Stimulated activated naive CD8-positive, alpha-beta T cell treated with anti-CD3 and anti-CD28 coated beads, Interleukin-15, amount 100 ng/mL, for 72 hours (primary cell): Measurements from ENCODE around the gene RPS16.
"Not testable (repeated sequence)": the region's sequence is repeated elsewhere in the genome, so short reads cannot be mapped to it uniquely, and the experiment has no call there.

Experiments
- ATAC-seq: fragments of 150-1000 bp; cut with Tn5 transposase; 2 replicates; pipeline ENCODE4 v1.10.0; 2021; ENCODE audit warnings: mild to moderate bottlenecking, moderate library complexity
- DNase-seq, 2 donors: peaks; one replicate each; pipeline ENCODE4 v3.0.0; 2021 to 2022
- H3K27ac Mint-ChIP-seq, 2 donors: one replicate each; pipeline ENCODE4 v1.8.0; 2022; ENCODE audit warnings: mild to moderate bottlenecking in 2 of 2, mixed read lengths in 2 of 2, moderate library complexity in 2 of 2
- H3K27me3 Mint-ChIP-seq: one replicate; pipeline ENCODE4 v1.8.0; 2022; ENCODE audit warnings: mixed read lengths
- H3K4me1 Mint-ChIP-seq: one replicate; pipeline ENCODE4 v1.8.0; 2022; ENCODE audit warnings: mild to moderate bottlenecking, mixed read lengths
- H3K4me3 Mint-ChIP-seq, 2 donors: one replicate each; pipeline ENCODE4 v1.8.0; 2022; ENCODE audit warnings: mild to moderate bottlenecking in 2 of 2, mixed read lengths in 2 of 2, moderate library complexity in 1 of 2
- H3K9me3 Mint-ChIP-seq, 2 donors: one replicate each; pipeline ENCODE4 v1.8.0; 2022; ENCODE audit warnings: mixed read lengths in 2 of 2

The RPS16 gene

GRCh38 chr19:39469036-39469435, 33.3 kb upstream of the RPS16 start:
- DNase-seq (no peak), ATAC-seq (no peak)
- Mint-ChIP-seq H3K27ac (peak overlapping the region in 1 of 2 donors; percentile 59), H3K4me3 (no peak overlapping the region), H3K4me1 (peaks cover 43% of the 10 kb centered on the region), H3K27me3 (no peaks in the 10 kb centered on the region), H3K9me3 (no peaks in the 10 kb centered on the region)

- no peak overlapping the region for H3K4me3 Mint-ChIP-seq
- H3K27me3 Mint-ChIP-seq: no peaks in the 10 kb centered on the region
- no peaks in the 10 kb centered on the region for H3K9me3 Mint-ChIP-seq
- no peak for DNase-seq
- ATAC-seq: no peak
- peaks cover 40% of the 10 kb centered on the region for H3K4me1 Mint-ChIP-seq
- peak overlapping the region in 1 of 2 donors; percentile 59 for H3K27ac Mint-ChIP-seq
Measured at GRCh38 chr19:39467941-39468340, 32.2 kb upstream of the RPS16 start.

DNA sequence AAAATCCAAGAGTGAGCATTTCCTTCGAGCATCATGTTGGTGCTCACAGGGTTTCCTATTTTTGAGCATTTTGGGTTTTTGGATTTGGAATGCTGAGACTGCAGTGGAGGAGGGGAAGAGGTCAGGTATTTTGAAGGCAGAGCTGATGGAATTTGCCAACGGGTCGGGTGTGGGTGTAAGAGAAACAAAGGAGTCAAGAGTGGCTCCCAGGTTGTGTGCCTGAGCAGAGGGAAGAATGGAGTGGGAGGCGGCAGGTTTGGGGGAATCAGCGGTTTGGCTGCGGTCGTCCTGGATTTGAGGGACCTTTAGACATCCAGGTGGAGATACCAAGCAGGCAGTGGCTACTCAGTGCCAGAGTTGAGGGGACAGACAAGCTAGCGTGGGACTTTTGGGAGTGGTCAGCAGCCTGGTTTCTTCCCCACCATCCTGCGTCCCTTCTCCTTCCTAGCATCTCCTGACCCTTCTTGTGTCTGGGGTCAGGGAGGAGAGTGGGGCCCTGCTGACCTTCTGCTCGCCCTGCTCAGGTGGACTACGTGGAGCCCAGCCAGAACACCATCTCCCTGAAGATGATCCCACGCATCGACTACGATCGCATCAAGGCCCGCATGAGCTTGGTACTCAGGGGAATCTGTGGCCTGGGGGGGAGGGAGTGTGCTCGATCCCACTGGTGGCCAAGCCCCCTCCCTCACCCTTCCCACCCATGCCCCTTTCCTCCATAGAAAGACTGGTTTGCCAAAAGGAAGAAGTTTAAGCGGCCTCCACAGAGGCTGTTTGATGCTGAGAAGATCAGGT, 30.4 kb upstream of the RPS16 start:
- no peak for ATAC-seq
- peaks cover 26% of the 10 kb centered on the region for H3K4me1 Mint-ChIP-seq
- H3K27me3 Mint-ChIP-seq: no peaks in the 10 kb centered on the region
- no peaks in the 10 kb centered on the region for H3K9me3 Mint-ChIP-seq
- H3K27ac Mint-ChIP-seq: no peak overlapping the region
- H3K4me3 Mint-ChIP-seq: no peak overlapping the region
- no peak for DNase-seq

DNA sequence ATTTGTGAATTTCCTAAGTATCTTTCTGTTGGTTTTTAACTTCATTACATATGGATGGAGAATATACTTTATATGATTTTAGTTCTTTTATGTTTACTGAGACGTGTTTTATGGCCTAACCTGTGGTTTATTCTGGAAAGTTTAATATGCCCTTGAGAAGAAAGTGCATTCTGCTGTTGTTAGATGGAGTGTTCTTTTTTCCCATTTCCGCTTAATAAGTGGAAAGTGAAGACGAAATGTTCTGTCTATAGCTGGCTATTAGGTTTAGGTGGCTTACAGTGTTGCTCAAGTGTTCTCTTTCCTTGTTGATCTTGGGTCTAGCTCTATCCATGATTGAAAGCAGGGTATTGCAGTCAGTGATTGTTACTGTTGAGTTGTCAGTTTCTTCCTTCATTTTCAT, 27.7 kb upstream of the RPS16 start:
- Mint-ChIP-seq H3K27ac (peak overlapping the region in 1 of 2 donors; percentile 75), H3K9me3 (no peaks in the 10 kb centered on the region), H3K4me3 (no peak overlapping the region), H3K4me1 (peaks cover 5% of the 10 kb centered on the region), H3K27me3 (no peaks in the 10 kb centered on the region)
- ATAC-seq: no peak
- no peak for DNase-seq

DNA sequence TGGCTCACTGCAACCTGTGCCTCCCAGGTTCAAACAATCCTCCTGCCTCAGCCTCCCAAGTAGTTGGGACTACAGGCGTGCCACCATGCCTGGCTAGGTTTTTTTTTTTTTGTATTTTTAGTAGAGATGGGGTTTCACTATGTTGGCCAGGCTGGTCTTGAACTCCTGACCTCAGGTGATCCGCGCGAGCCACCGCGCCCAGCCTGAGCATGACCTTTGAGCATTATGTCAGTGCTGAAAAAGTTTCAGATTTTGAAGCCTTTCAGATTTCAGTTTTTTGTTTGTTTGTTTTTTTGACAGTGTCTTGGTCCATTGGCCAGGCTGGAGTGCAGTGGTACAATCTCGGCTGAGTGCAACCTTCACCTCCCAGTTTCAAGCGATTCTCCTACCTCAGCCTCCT, 15.5 kb upstream of the RPS16 start:
- not testable (repeated sequence) for H3K9me3 Mint-ChIP-seq, H3K27me3 Mint-ChIP-seq, ATAC-seq, DNase-seq, H3K4me3 Mint-ChIP-seq
- Mint-ChIP-seq H3K27ac (peak overlapping the region in 1 of 2 donors; percentile 37), H3K4me1 (peaks cover 69% of the 10 kb centered on the region)

DNA sequence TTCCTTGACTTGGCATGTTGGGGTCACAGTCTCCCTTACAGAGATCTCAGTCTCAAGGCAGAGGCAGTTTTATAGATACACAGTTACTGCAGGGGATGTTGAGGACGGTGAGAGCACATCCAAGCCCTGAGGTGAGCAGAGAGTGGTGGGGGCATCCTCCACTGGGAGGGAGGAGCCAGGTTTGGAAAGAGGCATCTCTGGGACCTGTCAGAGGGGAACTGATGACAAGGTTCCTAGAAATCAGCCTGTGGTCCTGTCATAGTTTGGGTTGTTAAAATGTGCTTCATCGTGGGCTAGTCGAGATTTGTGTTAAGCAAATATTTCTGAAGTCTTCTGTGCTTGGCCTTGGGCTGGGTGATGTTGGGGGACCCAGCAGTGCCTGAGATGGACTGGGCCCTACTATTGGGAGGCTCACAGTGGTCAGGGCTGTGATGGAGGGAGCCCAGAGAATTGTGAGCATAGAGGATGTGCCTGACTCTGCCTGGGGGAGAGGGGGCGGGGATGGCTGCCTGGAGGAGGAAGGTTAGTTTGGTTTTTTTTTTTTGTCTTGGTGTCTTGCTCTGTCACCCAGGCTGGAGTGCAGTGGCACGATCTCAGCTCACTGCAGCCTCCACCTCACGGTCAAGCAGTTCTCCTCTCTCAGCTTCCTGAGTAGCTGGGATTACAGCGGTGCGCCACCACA, 13.5 kb upstream of the RPS16 start:
- H3K4me1 Mint-ChIP-seq: peaks cover 74% of the 10 kb centered on the region
- no peaks in the 10 kb centered on the region for H3K9me3 Mint-ChIP-seq
- H3K27ac Mint-ChIP-seq: peak overlapping the region; percentile 68 to 85
- H3K27me3 Mint-ChIP-seq: no peaks in the 10 kb centered on the region
- ATAC-seq (no peak), DNase-seq (no peak)
- peak overlapping the region; percentile 93 to 99 for H3K4me3 Mint-ChIP-seq

- Mint-ChIP-seq H3K9me3 (no peaks in the 10 kb centered on the region), H3K27me3 (no peaks in the 10 kb centered on the region), H3K4me1 (peaks cover 79% of the 10 kb centered on the region), H3K27ac (peak overlapping the region; percentile 74 to 77), H3K4me3 (peak overlapping the region; percentile 93 to 99)
- ATAC-seq: peak; percentile 18
- peak in 1 of 2 donors; percentile 43 for DNase-seq
Measured at GRCh38 chr19:39448271-39448670, 12.5 kb upstream of the RPS16 start.

GRCh38 chr19:39446365-39447084, 10.8 kb upstream of the RPS16 start:
- H3K4me1 Mint-ChIP-seq: peaks cover 64% of the 10 kb centered on the region
- DNase-seq: no peak
- H3K27me3 Mint-ChIP-seq: no peaks in the 10 kb centered on the region
- H3K27ac Mint-ChIP-seq: peak overlapping the region; percentile 96 to 100
- no peaks in the 10 kb centered on the region for H3K9me3 Mint-ChIP-seq
- ATAC-seq: no peak
- peak overlapping the region; percentile 93 to 99 for H3K4me3 Mint-ChIP-seq

DNA sequence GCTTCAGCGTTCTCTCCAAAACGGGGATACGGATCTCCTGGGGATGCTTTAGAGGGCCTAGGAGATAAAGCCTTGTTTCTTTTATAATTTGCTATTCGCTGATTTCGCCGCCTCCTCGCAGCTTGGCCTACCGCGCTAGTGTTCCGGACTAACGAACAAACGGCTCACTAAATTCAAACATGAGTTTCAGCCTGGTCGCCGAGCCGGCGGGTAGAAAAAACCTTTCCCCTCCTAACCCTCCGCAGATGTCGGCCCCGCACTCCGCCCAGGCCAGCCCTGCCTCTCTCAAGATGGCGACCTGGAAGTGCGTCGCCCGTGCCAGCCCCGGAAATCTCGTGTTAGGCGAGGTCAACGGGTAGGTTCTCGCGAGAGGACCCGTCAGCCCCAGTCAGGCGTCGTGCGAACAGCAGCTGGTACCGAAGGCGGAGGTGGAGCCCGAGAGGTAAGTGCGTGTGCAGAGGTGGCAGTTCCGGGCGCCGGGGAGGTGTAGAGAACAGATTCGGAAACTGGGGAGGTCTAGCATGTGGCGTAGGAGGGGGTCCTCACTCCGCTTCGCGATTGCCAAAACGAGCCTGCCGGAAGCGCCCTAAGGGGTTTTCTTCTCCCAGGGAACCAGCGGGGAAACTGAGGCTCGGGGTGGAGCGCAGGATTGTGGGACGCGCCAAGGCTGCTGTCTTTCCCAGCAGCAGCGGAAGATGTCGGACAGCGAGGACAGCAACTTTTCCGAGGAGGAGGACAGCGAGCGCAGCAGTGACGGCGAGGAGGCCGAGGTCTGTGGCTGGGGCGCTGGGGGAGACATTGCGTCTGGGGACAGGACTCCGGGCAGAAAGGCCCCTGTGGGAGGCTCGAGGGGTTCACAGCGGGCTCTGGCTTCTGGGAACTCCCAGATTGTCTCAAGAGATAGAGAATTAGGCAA, 9.7 kb upstream of the RPS16 start, which contains the start of gene SUPT5H:
SUPT5H (plus strand) TSS at position 387 of the 916 bp plus-strand sequence; CDS start at position 696, 309 bp downstream.
- peak within 1 kb of the TSS; percentile 96 to 100 for H3K27ac Mint-ChIP-seq
- peak; percentile 95 for ATAC-seq
- H3K9me3 Mint-ChIP-seq: no peaks in the 10 kb centered on the region
- peak; percentile 97 to 99 for DNase-seq
- peaks cover 58% of the 10 kb centered on the region for H3K4me1 Mint-ChIP-seq
- H3K4me3 Mint-ChIP-seq: peak within 1 kb of the TSS; percentile 93 to 99
- H3K27me3 Mint-ChIP-seq: no peaks in the 10 kb centered on the region

DNA sequence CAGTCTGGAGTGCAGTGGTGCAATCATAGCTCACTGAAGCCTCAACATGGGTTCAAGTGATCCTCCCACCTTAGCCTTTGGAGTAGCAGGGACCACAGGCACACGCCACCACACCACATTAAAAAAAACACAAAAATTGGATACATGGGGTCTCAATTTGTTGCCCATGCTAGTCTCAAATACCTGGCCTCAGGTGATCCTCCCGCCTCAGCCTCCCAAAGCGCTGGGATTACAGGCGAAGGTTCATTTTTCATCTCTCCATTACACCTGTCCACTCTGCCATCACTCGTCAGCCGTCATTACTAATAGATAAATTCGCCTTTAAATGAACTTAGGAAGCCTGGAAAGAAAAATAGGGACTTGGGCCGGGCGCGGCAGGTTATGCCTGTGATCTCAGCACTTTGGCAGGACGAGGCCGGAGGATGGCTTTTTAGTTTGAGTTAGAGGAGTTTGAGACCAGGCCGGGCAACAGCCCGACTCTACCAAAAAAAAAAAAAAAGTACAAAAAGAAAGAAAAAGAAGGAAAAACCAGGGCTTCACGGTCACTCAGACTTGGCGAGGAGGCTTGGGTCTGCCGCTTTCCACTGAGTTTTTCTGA, 8.9 kb upstream of the RPS16 start:
- ATAC-seq: no peak
- Mint-ChIP-seq H3K4me3 (peak overlapping the region; percentile 93 to 99), H3K4me1 (peaks cover 50% of the 10 kb centered on the region)

GRCh38 chr19:39438270-39438934, 2.7 kb upstream of the RPS16 start:
- ATAC-seq (no peak), DNase-seq (no peak)
- Mint-ChIP-seq H3K4me1 (peaks cover 40% of the 10 kb centered on the region), H3K27me3 (no peaks in the 10 kb centered on the region), H3K27ac (no peak overlapping the region), H3K4me3 (no peak overlapping the region), H3K9me3 (no peaks in the 10 kb centered on the region)

More for the DNA sequence above, 8.9 kb upstream of the RPS16 start:
- Mint-ChIP-seq H3K27me3 (no peaks in the 10 kb centered on the region), H3K27ac (peak overlapping the region; percentile 96 to 100), H3K9me3 (no peaks in the 10 kb centered on the region)
- peak in 1 of 2 donors; percentile 24 for DNase-seq

GRCh38 chr19:39436350-39436716, 584 bp upstream of the RPS16 start:
- DNase-seq (no peak), ATAC-seq (no peak)
- peak overlapping the region; percentile 98 to 99 for H3K4me3 Mint-ChIP-seq
- H3K9me3 Mint-ChIP-seq: no peaks in the 10 kb centered on the region
- H3K4me1 Mint-ChIP-seq: peaks cover 54% of the 10 kb centered on the region
- H3K27ac Mint-ChIP-seq: peak overlapping the region; percentile 99 to 100
- H3K27me3 Mint-ChIP-seq: no peaks in the 10 kb centered on the region

DNA sequence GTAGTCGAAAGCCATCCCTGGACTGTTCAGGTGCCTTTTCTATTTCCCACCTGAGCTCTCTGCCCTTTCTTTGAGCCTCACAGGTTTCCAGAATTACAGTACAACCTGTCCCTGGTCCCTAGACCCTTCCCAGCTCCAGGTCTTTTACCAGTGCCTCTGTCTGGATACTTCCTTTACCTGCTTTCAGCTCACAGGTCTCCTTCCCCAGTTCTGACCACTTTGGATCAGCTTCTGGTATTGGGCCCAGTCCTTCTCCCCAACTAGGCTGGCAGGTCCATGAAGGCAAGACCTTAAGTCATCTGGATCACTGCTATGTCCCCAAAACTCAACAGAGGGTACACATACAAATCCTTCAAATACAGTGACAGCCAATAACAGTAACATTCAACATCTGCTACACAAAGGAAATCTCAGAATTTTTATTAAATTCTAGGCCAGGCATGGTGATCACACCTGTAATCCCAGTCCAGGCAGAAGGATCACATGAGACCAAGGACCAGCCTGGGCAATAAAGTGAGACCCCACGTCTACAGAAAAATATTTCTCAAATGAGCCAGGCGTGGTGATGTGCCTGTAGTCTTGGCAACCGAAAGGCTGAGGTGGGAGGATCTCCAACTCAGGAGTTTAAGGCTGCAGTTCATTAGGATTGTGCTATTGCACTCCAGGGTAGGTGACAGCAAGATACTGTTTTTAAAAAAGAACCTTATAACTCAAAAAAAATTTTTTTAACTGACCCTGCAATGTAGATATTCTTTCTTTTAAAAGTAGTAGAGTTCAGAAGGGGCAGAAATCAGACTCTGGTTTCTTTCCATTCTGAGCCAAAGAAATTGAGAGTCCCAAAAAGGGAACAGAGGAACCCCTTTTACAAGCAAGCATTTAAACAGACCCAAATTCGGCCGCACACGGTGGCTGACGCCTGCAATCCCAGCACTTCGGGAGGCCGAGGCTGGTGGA, 1.3 kb downstream of the RPS16 start:
- Mint-ChIP-seq H3K4me3 (peak overlapping the region; percentile 98 to 99), H3K27ac (peak overlapping the region; percentile 86 to 100), H3K27me3 (no peaks in the 10 kb centered on the region), H3K4me1 (peaks cover 66% of the 10 kb centered on the region), H3K9me3 (no peaks in the 10 kb centered on the region)
- no peak for DNase-seq
- no peak for ATAC-seq
